Fibroblast of lung (primary cell): ENCODE data around the gene TRAPPC3L.

Experiments used
- CTCF ChIP-seq, 2 donors: IDR thresholded peaks in 1 of 2; conservative IDR thresholded peaks in 1 of 2; 1 replicate in 1 of 2; 2 replicates in 1 of 2; pipeline ENCODE4 v1.5.1; 2011 to 2012; ENCODE audit warnings: low read length in 2 of 2, control low read depth in 1 of 2, inconsistent platforms in 1 of 2, low read depth in 1 of 2, mild to moderate bottlenecking in 1 of 2
- EZH2 ChIP-seq: IDR thresholded peaks from 2 replicates; pipeline ENCODE4 v1.5.1; 2012; ENCODE audit warnings: low read length, control low read depth, mild to moderate bottlenecking; ENCODE audit errors: missing control alignments

GRCh38 chr6:116472706-116473105 lies 72.8 kb downstream of the TRAPPC3L start:
- no peak for TF ChIP-seq CTCF (conservative IDR thresholded peaks at IDR 0.05 in 1 of 2, IDR thresholded peaks at IDR 0.05 in 1 of 2; ENCODE audit: low read depth in 1 of 2, low read length in 2 of 2)
- no peak for TF ChIP-seq EZH2
